Pancreas (tissue), 10 donors: ENCODE measurements around the gene OR6M1. TPM values are rescaled to one million over a fixed set of nuclear protein-coding genes. Genes with fewer than 3 reads are reported as not detected.

Source experiments
- ATAC-seq, 4 donors: fragments of 200-7000 bp; cut with Tn5 transposase; one replicate each; pipeline versions ENCODE4 v1.8.0 to v1.9.1; 2020; ENCODE audit warnings: mild to moderate bottlenecking in 4 of 4, moderate library complexity in 4 of 4
- DNase-seq, 6 donors: peaks; one replicate each; pipeline ENCODE4 v3.0.0-alpha.2; 2020
- FAIRE-seq: peaks from 2 replicates; lab custom pipeline; 2012; peaks lifted over from hg19 to GRCh38; lab: Jason Lieb, UNC
- H3K27ac ChIP-seq, 4 donors: fragments of 200-600 bp; sonication (generic); 1 replicate in 3 of 4; 2 replicates in 1 of 4; pipeline versions ENCODE4 v1.5.0 to v1.8.0; 2020
- H3K27me3 ChIP-seq, 4 donors: fragments of 200-600 bp; one replicate each; pipeline ENCODE4 v1.8.0; 2021
- H3K36me3 ChIP-seq, 3 donors: fragments of 200-600 bp; sonication (generic) in 1 of 3; one replicate each; pipeline versions ENCODE4 v1.5.0 to v1.8.0; 2020 to 2021
- H3K4me1 ChIP-seq, 3 donors: fragments of 200-600 bp; one replicate each; pipeline ENCODE4 v1.8.0; 2021
- H3K4me3 ChIP-seq, 4 donors: fragments of 200-600 bp; sonication (generic) in 2 of 4; one replicate each; pipeline versions ENCODE4 v1.5.0 to v1.8.0; 2020 to 2021
- H3K9me3 ChIP-seq, 4 donors: fragments of 200-600 bp; one replicate each; pipeline ENCODE4 v1.8.0; 2021
- WGBS, 2 donors: extraction: QIAGEN DNeasy Blood & Tissue Kit; methylation state at CpG; one replicate each; pipeline ENCODE4 v1.1.7; 2013; 5-methylcytosine and 5-hydroxymethylcytosine counted together
- intact Hi-C, 3 donors: fragments of 100-400 bp; cut with DNase I; formaldehyde crosslinking; loops; one replicate each; pipeline versions ENCODE4 v1.11.1 to v1.14.2; 2022
- polyA plus RNA-seq, 2 donors: library from polyadenylated mRNA; stranded (reverse); fragments of 200-250 nt; gene quantifications; one replicate each; pipeline ENCODE4 v1.2.3, GENCODE V29; 2013
- total RNA-seq, 6 donors: library from RNA; stranded (reverse); fragmentation: NEBNext Ultra II Directional in 4 of 6; extraction: Animal tissue kit (Norgen Biotek cat#: 25700) in 4 of 6; gene quantifications; one replicate each; pipeline versions ENCODE4 v1.2.1 to v1.2.4, GENCODE V29; 2021 to 2023
- TF ChIP-seq, protein P1 (sequence below), 4 donors: fragments of 200-600 bp; sonication (generic) in 3 of 4; IDR thresholded peaks; one replicate each; pipeline versions ENCODE4 v1.5.0 to v1.8.0; 2021; ENCODE audit warnings: antibody characterized with exemption in 4 of 4
- donor health status: healthy with polysubstance abuse.
- donor health status: DM: no; HTN: no; CAD: no; lungs with moderate emphysema.
- donor health status: DM: no; HTN: no; CAD: no.
- donor health status: control.
- donor health status: control.
- donor health status: Bipolar disorder and iron deficiency.
- donor health status: DM: yes; HTN: yes; CAD: no.
- donor health status: DM: no; HTN: no; CAD: no.
- donor health status: DM: no; HTN: no; CAD: no.
- donor health status: DM: yes; HTN: yes; CAD: no.

The OR6M1 gene
- total and polyA plus RNA-seq, 8 donors, result not detected

DNA sequence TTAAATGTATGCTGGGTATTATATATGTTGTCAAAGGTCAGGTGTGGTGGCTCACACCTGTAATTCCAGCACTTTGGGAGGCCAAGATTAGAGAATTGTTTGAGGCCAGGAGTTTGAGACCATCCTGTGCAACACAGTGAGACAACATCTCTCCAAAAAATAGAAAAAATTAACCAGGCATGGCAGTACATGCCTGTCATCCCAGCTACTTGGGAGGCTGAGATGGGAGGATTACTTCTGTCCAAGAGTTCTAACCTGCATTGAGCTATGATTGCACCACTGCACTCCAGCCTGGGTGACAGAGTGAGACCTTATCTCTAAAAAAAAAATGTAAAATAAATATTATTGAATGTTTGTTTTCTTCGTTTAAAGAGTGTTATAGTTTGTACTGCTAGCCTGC lies 40.5 kb downstream of the OR6M1 start:
- no peak overlapping the region for H3K4me3 ChIP-seq
- intact Hi-C loops, result no loop called here
- no peaks in the 10 kb centered on the region for H3K36me3 ChIP-seq
- 8 to 10% methylated on average over 1 of the region's 1 CpG for WGBS, 2 donors
- TF ChIP-seq, protein P1, sequence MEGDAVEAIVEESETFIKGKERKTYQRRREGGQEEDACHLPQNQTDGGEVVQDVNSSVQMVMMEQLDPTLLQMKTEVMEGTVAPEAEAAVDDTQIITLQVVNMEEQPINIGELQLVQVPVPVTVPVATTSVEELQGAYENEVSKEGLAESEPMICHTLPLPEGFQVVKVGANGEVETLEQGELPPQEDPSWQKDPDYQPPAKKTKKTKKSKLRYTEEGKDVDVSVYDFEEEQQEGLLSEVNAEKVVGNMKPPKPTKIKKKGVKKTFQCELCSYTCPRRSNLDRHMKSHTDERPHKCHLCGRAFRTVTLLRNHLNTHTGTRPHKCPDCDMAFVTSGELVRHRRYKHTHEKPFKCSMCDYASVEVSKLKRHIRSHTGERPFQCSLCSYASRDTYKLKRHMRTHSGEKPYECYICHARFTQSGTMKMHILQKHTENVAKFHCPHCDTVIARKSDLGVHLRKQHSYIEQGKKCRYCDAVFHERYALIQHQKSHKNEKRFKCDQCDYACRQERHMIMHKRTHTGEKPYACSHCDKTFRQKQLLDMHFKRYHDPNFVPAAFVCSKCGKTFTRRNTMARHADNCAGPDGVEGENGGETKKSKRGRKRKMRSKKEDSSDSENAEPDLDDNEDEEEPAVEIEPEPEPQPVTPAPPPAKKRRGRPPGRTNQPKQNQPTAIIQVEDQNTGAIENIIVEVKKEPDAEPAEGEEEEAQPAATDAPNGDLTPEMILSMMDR (IDR thresholded peaks at IDR 0.05), result no peak
- H3K27ac ChIP-seq, result no peak overlapping the region
- DNase-seq (no peak), FAIRE-seq (no peak), ATAC-seq (no peak)
- no peaks in the 10 kb centered on the region for H3K27me3 ChIP-seq
- H3K9me3 ChIP-seq, result no peaks in the 10 kb centered on the region
- no peaks in the 10 kb centered on the region for H3K4me1 ChIP-seq

DNA sequence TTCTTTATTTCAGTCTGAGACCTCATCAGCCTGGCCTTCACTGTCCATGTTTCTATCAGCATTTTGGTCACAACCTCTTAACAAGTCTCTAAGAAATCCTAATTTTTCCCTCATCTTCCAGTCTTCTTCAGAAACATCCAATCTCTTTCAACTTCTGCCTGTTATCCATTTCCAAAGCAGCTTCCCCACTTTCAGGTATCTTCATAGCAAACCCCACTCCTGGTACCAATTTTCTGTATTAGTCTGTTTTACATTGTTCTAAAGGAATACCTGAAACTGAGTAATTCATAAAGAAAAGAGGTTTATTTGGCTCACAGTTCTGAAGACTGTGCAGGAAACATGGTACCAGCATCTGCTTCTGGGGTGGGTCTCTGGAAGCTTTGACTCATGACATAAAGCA lies 43.7 kb downstream of the OR6M1 start:
- Histone ChIP-seq H3K27me3 (no peaks in the 10 kb centered on the region), H3K9me3 (no peaks in the 10 kb centered on the region), H3K27ac (no peak overlapping the region), H3K36me3 (no peaks in the 10 kb centered on the region), H3K4me3 (no peak overlapping the region), H3K4me1 (no peaks in the 10 kb centered on the region)
- DNase-seq (no peak), ATAC-seq (no peak), FAIRE-seq (no peak)
- intact Hi-C loops, result no loop called here
- TF ChIP-seq, protein P1 (IDR thresholded peaks at IDR 0.05), result no peak

DNA sequence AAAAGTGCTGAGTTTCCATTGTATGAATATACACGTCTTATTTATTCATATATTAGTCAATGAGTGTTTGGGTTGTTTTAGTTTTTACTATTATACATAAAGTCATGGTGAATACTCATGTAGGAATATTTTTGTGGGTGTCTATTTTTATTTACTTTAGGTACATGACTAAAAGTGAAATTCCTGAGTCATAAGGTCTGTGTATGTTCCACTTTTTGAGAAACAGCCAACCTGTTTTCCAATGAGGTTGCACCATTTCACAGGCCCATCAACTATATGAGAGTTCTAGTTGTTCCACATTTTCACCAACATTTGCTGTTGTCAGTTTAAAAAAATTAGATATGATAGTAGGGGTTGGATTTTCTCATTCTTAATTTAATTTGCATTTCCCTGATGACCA lies 45.3 kb downstream of the OR6M1 start:
- intact Hi-C loops, result no loop called here
- Histone ChIP-seq H3K9me3 (no peaks in the 10 kb centered on the region), H3K27ac (no peak overlapping the region), H3K36me3 (no peaks in the 10 kb centered on the region), H3K4me3 (no peak overlapping the region), H3K4me1 (no peaks in the 10 kb centered on the region), H3K27me3 (no peaks in the 10 kb centered on the region)
- ATAC-seq, result no peak
- WGBS, 2 donors, result 72 to 76% methylated on average over 1 of the region's 1 CpG
- DNase-seq, result no peak
- no peak for FAIRE-seq
- TF ChIP-seq, protein P1 (IDR thresholded peaks at IDR 0.05), result no peak

DNA sequence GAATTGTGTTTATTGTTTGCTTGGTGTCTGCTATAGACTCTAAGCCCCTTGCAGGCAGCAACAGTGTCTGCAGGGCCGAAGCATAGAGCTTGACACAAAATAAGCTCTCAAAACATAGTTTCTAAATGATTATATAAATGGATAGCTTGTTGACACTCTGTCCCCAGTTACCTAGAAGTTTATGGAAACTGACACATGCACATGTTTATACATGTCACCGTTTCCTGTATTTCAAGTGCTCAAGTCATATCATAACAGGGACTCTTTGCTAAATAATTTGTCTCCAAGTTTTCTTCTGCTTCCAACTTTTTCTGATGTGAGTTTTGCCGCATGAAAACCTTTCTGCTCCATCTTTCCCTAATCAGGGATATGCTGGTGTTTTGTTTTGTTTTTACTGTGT lies 48.2 kb downstream of the OR6M1 start:
- intact Hi-C loops, result no loop called here
- Histone ChIP-seq H3K27ac (no peak overlapping the region), H3K36me3 (no peaks in the 10 kb centered on the region), H3K4me1 (no peaks in the 10 kb centered on the region), H3K4me3 (no peak overlapping the region), H3K9me3 (no peaks in the 10 kb centered on the region), H3K27me3 (no peaks in the 10 kb centered on the region)
- DNase-seq (no peak), FAIRE-seq (no peak), ATAC-seq (no peak)
- TF ChIP-seq, protein P1 (IDR thresholded peaks at IDR 0.05), result no peak
- 79% methylated on average over 3 of the region's 3 CpGs for WGBS, 2 donors

DNA sequence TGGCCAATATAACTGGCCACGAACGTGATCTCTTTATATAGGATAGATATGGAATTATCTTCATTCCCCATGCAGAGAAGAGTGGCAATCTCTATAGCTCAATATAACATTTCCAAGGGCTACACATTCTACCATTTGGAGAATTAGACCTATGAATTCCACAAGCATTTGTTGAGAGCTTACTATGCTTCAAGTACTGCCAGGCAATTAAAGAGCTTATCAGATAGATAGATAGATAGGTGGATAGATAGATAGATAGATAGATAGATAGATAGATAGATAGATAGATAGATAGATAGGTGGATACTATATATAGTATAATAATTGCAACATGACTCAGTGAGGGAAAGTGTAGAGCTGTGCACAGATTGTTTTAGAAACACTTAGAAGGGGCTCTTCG lies 50.3 kb downstream of the OR6M1 start:
- FAIRE-seq (no peak), DNase-seq (no peak), ATAC-seq (no peak)
- Histone ChIP-seq H3K4me3 (no peak overlapping the region), H3K27me3 (no peaks in the 10 kb centered on the region), H3K9me3 (no peaks in the 10 kb centered on the region), H3K27ac (no peak overlapping the region), H3K36me3 (no peaks in the 10 kb centered on the region), H3K4me1 (no peaks in the 10 kb centered on the region)
- WGBS, 2 donors, result 80 to 87% methylated on average over 3 of the region's 3 CpGs
- intact Hi-C loops, result no loop called here
- TF ChIP-seq, protein P1 (IDR thresholded peaks at IDR 0.05), result no peak

Other genes with a start within 250 kb of the OR6M1 start
- gene SCN3B, start 151.7 kb downstream of the OR6M1 start, total RNA-seq, result 1 to 10 TPM in 3 of 6 donors, under 1 TPM in 3; 0.44 to 1.7 (median 0.92) TPM
- gene SCN3B, start 151.7 kb downstream of the OR6M1 start, polyA plus RNA-seq, result 1 to 10 TPM in 1 of 2 donors, under 1 TPM in 1; 0.87 to 4.5 TPM
- gene ZNF202, start 64.7 kb downstream of the OR6M1 start, total RNA-seq, result 1 to 10 TPM; 3.9 to 9.5 (median 6.7) TPM
- gene ZNF202, start 64.7 kb downstream of the OR6M1 start, polyA plus RNA-seq, result 10 to 100 TPM in 1 of 2 donors, 1 to 10 TPM in 1; 9.6 to 11.9 TPM
- not detected for gene OR6X1, start 51.8 kb downstream of the OR6M1 start, total RNA-seq
- gene OR6X1, start 51.8 kb downstream of the OR6M1 start, polyA plus RNA-seq, result not detected
- not detected for gene TMEM225, start 79.3 kb upstream of the OR6M1 start, total RNA-seq
- not detected for gene TMEM225, start 79.3 kb upstream of the OR6M1 start, polyA plus RNA-seq
- 1 to 10 TPM in 5 of 6 donors, under 1 TPM in 1; 0.16 to 2.8 (median 1.4) TPM for gene OR8D4, start 95.8 kb upstream of the OR6M1 start, total RNA-seq
- gene OR8D4, start 95.8 kb upstream of the OR6M1 start, polyA plus RNA-seq, result under 1 TPM in 1 of 2 donors, not detected in 1; 0.19 TPM
- 1 to 10 TPM in 4 of 6 donors, under 1 TPM in 2; 0.13 to 2.4 (median 1.4) TPM for gene OR4D5, start 133.3 kb upstream of the OR6M1 start, total RNA-seq
- not detected for gene OR4D5, start 133.3 kb upstream of the OR6M1 start, polyA plus RNA-seq
- not detected for gene OR6T1, start 137.5 kb upstream of the OR6M1 start, total RNA-seq
- gene OR6T1, start 137.5 kb upstream of the OR6M1 start, polyA plus RNA-seq, result not detected
- not detected for gene OR10S1, start 171.4 kb upstream of the OR6M1 start, total RNA-seq
- gene OR10S1, start 171.4 kb upstream of the OR6M1 start, polyA plus RNA-seq, result not detected
- gene OR10G6, start 188.8 kb upstream of the OR6M1 start, total RNA-seq, result not detected
- not detected for gene OR10G6, start 188.8 kb upstream of the OR6M1 start, polyA plus RNA-seq
- gene OR10G4, start 206.6 kb upstream of the OR6M1 start, total RNA-seq, result under 1 TPM; 0.09 to 0.83 (median 0.42) TPM
- under 1 TPM; 0.07 to 0.19 TPM for gene OR10G4, start 206.6 kb upstream of the OR6M1 start, polyA plus RNA-seq
- gene OR10G9, start 216.7 kb upstream of the OR6M1 start, total RNA-seq, result under 1 TPM in 5 of 6 donors, not detected in 1; 0.31 to 0.71 (median 0.32) TPM
- under 1 TPM in 1 of 2 donors, not detected in 1; 0.12 TPM for gene OR10G9, start 216.7 kb upstream of the OR6M1 start, polyA plus RNA-seq
- gene OR10G8, start 220.4 kb upstream of the OR6M1 start, total RNA-seq, result under 1 TPM in 4 of 6 donors, not detected in 2; 0.18 to 0.51 (median 0.24) TPM
- not detected for gene OR10G8, start 220.4 kb upstream of the OR6M1 start, polyA plus RNA-seq
- not detected for gene OR10G7, start 235.0 kb upstream of the OR6M1 start, total RNA-seq
- under 1 TPM in 1 of 2 donors, not detected in 1; 0.05 TPM for gene OR10G7, start 235.0 kb upstream of the OR6M1 start, polyA plus RNA-seq